Lower lobe of right lung (tissue), 2 donors: ENCODE results near the gene POLA2. TPM values are rescaled to one million over a fixed set of nuclear protein-coding genes. Genes with fewer than 3 reads are reported as not detected.
A peak's percentile ranks its signal among the peaks of the same experiment; 100 is the strongest.
"Not testable (repeated sequence)": the region's sequence is repeated elsewhere in the genome, so short reads cannot be mapped to it uniquely, and the experiment has no call there.

Source experiments
- ATAC-seq, 2 donors: fragments of 200-7000 bp; cut with Tn5 transposase; one replicate each; pipeline ENCODE4 v1.9.1; 2020 to 2022; ENCODE audit warnings: mild to moderate bottlenecking in 2 of 2, moderate library complexity in 2 of 2
- DNase-seq: peaks from one replicate; pipeline ENCODE4 v3.0.0-alpha.2; 2020
- H3K27ac ChIP-seq: fragments of 200-600 bp; one replicate; pipeline ENCODE4 v1.8.0; 2022
- H3K27me3 ChIP-seq: fragments of 200-600 bp; one replicate; pipeline ENCODE4 v1.8.0; 2022; ENCODE audit warnings: low read depth
- H3K36me3 ChIP-seq: fragments of 200-600 bp; one replicate; pipeline ENCODE4 v1.8.0; 2022; ENCODE audit warnings: mild to moderate bottlenecking
- H3K4me1 ChIP-seq: fragments of 200-600 bp; one replicate; pipeline ENCODE4 v1.8.0; 2022
- H3K4me3 ChIP-seq: fragments of 200-600 bp; one replicate; pipeline ENCODE4 v1.8.0; 2022; ENCODE audit warnings: mild to moderate bottlenecking
- H3K9me3 ChIP-seq: fragments of 200-600 bp; one replicate; pipeline ENCODE4 v1.8.0; 2022
- CTCF ChIP-seq: fragments of 200-600 bp; IDR thresholded peaks from one replicate; pipeline ENCODE4 v1.8.0; 2022; ENCODE audit warnings: antibody characterized with exemption, mild to moderate bottlenecking
- intact Hi-C: fragments of 100-400 bp; cut with DNase I; formaldehyde crosslinking; loops from one replicate; pipeline ENCODE4 v1.11.0; 2022
- total RNA-seq: library from RNA; stranded (reverse); fragmentation: NEBNext Ultra II Directional; extraction: Animal tissue kit (Norgen Biotek cat#: 25700); gene quantifications from one replicate; pipeline ENCODE4 v1.2.1, GENCODE V29; 2021
- donor health status: DM: no; HTN: yes; CAD: no; lungs with severe emphysema.

Gene POLA2
- total RNA-seq, 1 donor from 2014 or later, result 8.7 TPM

- Histone ChIP-seq H3K27ac (no peak overlapping the region), H3K36me3 (no peaks in the 10 kb centered on the region), H3K27me3 (no peaks in the 10 kb centered on the region), H3K4me3 (no peak overlapping the region), H3K4me1 (peaks cover 14% of the 10 kb centered on the region), H3K9me3 (no peaks in the 10 kb centered on the region)
- intact Hi-C loops, result no loop called here
- DNase-seq (no peak), ATAC-seq (no peak)
- TF ChIP-seq CTCF, result no peak
Measured at GRCh38 chr11:65227879-65228278, 33.9 kb upstream of the POLA2 start.

- no peak for DNase-seq
- no peak overlapping the region for H3K27ac ChIP-seq
- ATAC-seq, result peak; percentile 10 to 32
- no peaks in the 10 kb centered on the region for H3K27me3 ChIP-seq
- no peak for TF ChIP-seq CTCF
- no peaks in the 10 kb centered on the region for H3K36me3 ChIP-seq
- no peaks in the 10 kb centered on the region for H3K9me3 ChIP-seq
- no peaks in the 10 kb centered on the region for H3K4me1 ChIP-seq
- intact Hi-C loops, result no loop called here
- no peak overlapping the region for H3K4me3 ChIP-seq
Measured at GRCh38 chr11:65236194-65237059, 25.3 kb upstream of the POLA2 start.

GRCh38 chr11:65238302-65238701 is 23.5 kb upstream of the POLA2 start:
- H3K4me1 ChIP-seq, H3K27ac ChIP-seq, H3K27me3 ChIP-seq, H3K4me3 ChIP-seq, DNase-seq, H3K36me3 ChIP-seq, intact Hi-C loops, ATAC-seq, H3K9me3 ChIP-seq: not testable (repeated sequence)

GRCh38 chr11:65241134-65241533 is 20.6 kb upstream of the POLA2 start:
- no peaks in the 10 kb centered on the region for H3K27me3 ChIP-seq
- no peaks in the 10 kb centered on the region for H3K36me3 ChIP-seq
- no peaks in the 10 kb centered on the region for H3K4me1 ChIP-seq
- intact Hi-C loops, result no loop called here
- ATAC-seq (no peak), DNase-seq (no peak)
- no peak overlapping the region for H3K4me3 ChIP-seq
- H3K9me3 ChIP-seq, result no peaks in the 10 kb centered on the region
- no peak for TF ChIP-seq CTCF
- no peak overlapping the region for H3K27ac ChIP-seq

- no peaks in the 10 kb centered on the region for H3K4me1 ChIP-seq
- H3K36me3 ChIP-seq, result no peaks in the 10 kb centered on the region
- DNase-seq (no peak), ATAC-seq (peak in 1 of 2 donors; percentile 37)
- H3K9me3 ChIP-seq, result no peaks in the 10 kb centered on the region
- H3K27ac ChIP-seq, result no peak overlapping the region
- intact Hi-C loops, result no loop called here
- no peak for TF ChIP-seq CTCF
- no peak overlapping the region for H3K4me3 ChIP-seq
- no peaks in the 10 kb centered on the region for H3K27me3 ChIP-seq
Measured at GRCh38 chr11:65241692-65242091, 20.1 kb upstream of the POLA2 start.

GRCh38 chr11:65242389-65242788 is 19.4 kb upstream of the POLA2 start:
- Histone ChIP-seq H3K36me3 (no peaks in the 10 kb centered on the region), H3K27me3 (no peaks in the 10 kb centered on the region), H3K27ac (no peak overlapping the region), H3K4me1 (no peaks in the 10 kb centered on the region), H3K9me3 (no peaks in the 10 kb centered on the region), H3K4me3 (no peak overlapping the region)
- ATAC-seq, result no peak
- DNase-seq, result no peak
- no peak for TF ChIP-seq CTCF
- intact Hi-C loops, result no loop called here
